ENCODE measurements around the gene FBXW7. TPM values are rescaled to one million over a fixed set of nuclear protein-coding genes. Genes with fewer than 3 reads are reported as not detected.

FBXW7 gene
- total and polyA plus RNA-seq, 2 of the 13 experiments (the other 11 are each of a cell fraction or from before 2014, with no cell fraction given), result 5.0 to 40.9 TPM

GRCh38 chr4:152572417-152573086 is 36.7 kb upstream of the FBXW7 start:
- CTCF ChIA-PET (ENCODE audit: low intra/inter-chr PET ratio, low total read pairs), result no interaction called here
- intact Hi-C loops (cut with micrococcal nuclease; ENCODE audit: unreplicated experiment) (no loop called here), in situ Hi-C loops (cut with HindIII; ENCODE audit: extremely low pct_ligation_motif_present, low pct_unique_long_range_greater_than_20kb) (no loop called here)
- TF ChIP-seq, protein P1, sequence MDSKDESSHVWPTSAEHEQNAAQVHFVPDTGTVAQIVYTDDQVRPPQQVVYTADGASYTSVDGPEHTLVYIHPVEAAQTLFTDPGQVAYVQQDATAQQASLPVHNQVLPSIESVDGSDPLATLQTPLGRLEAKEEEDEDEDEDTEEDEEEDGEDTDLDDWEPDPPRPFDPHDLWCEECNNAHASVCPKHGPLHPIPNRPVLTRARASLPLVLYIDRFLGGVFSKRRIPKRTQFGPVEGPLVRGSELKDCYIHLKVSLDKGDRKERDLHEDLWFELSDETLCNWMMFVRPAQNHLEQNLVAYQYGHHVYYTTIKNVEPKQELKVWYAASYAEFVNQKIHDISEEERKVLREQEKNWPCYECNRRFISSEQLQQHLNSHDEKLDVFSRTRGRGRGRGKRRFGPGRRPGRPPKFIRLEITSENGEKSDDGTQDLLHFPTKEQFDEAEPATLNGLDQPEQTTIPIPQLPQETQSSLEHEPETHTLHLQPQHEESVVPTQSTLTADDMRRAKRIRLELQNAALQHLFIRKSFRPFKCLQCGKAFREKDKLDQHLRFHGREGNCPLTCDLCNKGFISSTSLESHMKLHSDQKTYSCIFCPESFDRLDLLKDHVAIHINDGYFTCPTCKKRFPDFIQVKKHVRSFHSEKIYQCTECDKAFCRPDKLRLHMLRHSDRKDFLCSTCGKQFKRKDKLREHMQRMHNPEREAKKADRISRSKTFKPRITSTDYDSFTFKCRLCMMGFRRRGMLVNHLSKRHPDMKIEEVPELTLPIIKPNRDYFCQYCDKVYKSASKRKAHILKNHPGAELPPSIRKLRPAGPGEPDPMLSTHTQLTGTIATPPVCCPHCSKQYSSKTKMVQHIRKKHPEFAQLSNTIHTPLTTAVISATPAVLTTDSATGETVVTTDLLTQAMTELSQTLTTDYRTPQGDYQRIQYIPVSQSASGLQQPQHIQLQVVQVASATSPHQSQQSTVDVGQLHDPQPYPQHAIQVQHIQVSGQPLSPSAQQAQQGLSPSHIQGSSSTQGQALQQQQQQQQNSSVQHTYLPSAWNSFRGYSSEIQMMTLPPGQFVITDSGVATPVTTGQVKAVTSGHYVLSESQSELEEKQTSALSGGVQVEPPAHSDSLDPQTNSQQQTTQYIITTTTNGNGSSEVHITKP (CRISPR knock-in tag; IDR thresholded peaks at IDR 0.05; ENCODE audit: low read depth), result no peak
- TF ChIP-seq YEATS2 (CRISPR knock-in tag; IDR thresholded peaks at IDR 0.05; ENCODE audit: borderline replicate concordance) (no peak), ZNF510 (CRISPR knock-in tag; IDR thresholded peaks at IDR 0.05; ENCODE audit: low read depth) (no peak), REPIN1 (CRISPR knock-in tag; IDR thresholded peaks at IDR 0.05; ENCODE audit: borderline replicate concordance, low read depth) (no peak), ZEB1 (IDR thresholded peaks at IDR 0.05; ENCODE audit: insufficient replicate concordance, low read depth) (no peak), NCOR1 (IDR thresholded peaks at IDR 0.05; ENCODE audit: borderline replicate concordance, low read length) (no peak), SATB2 (CRISPR knock-in tag; IDR thresholded peaks at IDR 0.05) (no peak), ZBTB38 (CRISPR knock-in tag; IDR thresholded peaks at IDR 0.05) (no peak), ZNF607 (CRISPR knock-in tag; IDR thresholded peaks at IDR 0.05; ENCODE audit: borderline replicate concordance) (no peak)
- TF ChIP-seq, protein P2, sequence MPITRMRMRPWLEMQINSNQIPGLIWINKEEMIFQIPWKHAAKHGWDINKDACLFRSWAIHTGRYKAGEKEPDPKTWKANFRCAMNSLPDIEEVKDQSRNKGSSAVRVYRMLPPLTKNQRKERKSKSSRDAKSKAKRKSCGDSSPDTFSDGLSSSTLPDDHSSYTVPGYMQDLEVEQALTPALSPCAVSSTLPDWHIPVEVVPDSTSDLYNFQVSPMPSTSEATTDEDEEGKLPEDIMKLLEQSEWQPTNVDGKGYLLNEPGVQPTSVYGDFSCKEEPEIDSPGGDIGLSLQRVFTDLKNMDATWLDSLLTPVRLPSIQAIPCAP (CRISPR knock-in tag; IDR thresholded peaks at IDR 0.05; ENCODE audit: low read depth), result no peak
- TF ChIP-seq, protein P3, sequence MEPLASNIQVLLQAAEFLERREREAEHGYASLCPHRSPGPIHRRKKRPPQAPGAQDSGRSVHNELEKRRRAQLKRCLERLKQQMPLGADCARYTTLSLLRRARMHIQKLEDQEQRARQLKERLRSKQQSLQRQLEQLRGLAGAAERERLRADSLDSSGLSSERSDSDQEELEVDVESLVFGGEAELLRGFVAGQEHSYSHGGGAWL (CRISPR knock-in tag; IDR thresholded peaks at IDR 0.05), result no peak
- TF ChIP-seq, protein P4, sequence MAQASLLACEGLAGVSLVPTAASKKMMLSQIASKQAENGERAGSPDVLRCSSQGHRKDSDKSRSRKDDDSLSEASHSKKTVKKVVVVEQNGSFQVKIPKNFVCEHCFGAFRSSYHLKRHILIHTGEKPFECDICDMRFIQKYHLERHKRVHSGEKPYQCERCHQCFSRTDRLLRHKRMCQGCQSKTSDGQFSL (CRISPR knock-in tag; IDR thresholded peaks at IDR 0.05), result no peak
- H3K4me3 ChIP-seq (replicated peaks in 1 of 3; ENCODE audit: insufficient read depth in 1 of 3, low read depth in 2 of 3, low read length in 3 of 3), result no peak overlapping the region
- DNase-seq (ENCODE audit: low spot score) (no peak), ATAC-seq (no peak), FAIRE-seq (no peak)
- no peak overlapping the region for H3K4me2 ChIP-seq (ENCODE audit: low read depth, low read length)
- WGBS (ENCODE audit: low lambda C conversion rate), result 24% methylated on average over 9 of the region's 9 CpGs
- H2AFZ ChIP-seq (ENCODE audit: low read length), result no peak overlapping the region
- H3K27ac ChIP-seq (ENCODE audit: extremely low read length, insufficient read depth, low read length), result no peak overlapping the region
- H3K9me3 ChIP-seq (ENCODE audit: low read length), result no peaks in the 10 kb centered on the region
- H3K4me1 ChIP-seq (ENCODE audit: insufficient read depth, low read length), result peaks cover 13% of the 10 kb centered on the region
- peaks cover 0 to 3% of the 10 kb centered on the region in 2 experiments; a peak in 1 of 5 replicates for H3K27me3 ChIP-seq (ENCODE audit: control insufficient read depth in 1 of 2, insufficient read depth in 2 of 2, low read length in 2 of 2)
- no TSS peak for BruUV-seq (replicated peaks)
- no peak overlapping the region for H3K9ac ChIP-seq (ENCODE audit: insufficient read depth, low read depth, low read length)
- POLR2A ChIA-PET, result no interaction called here
- no peaks in the 10 kb centered on the region for H3K79me2 ChIP-seq (ENCODE audit: insufficient read depth, low read length)
- no peaks in the 10 kb centered on the region for H3K36me3 ChIP-seq (replicated peaks in 1 of 2; ENCODE audit: control insufficient read depth in 1 of 2, insufficient read depth in 2 of 2, low read length in 2 of 2)
- H4K20me1 ChIP-seq (ENCODE audit: insufficient read depth, low read length), result no peaks in the 10 kb centered on the region

All from HepG2 (cell line).